T47D (cell line): Measurements from ENCODE around the gene ST6GALNAC2.
"Not testable (repeated sequence)": the region's sequence is repeated elsewhere in the genome, so short reads cannot be mapped to it uniquely, and the experiment has no call there.

Experiments
- DNase-seq, 2 experiments: peaks; one replicate each; pipeline versions ENCODE4 v3.0.0 to v3.0.0-alpha.2; 2011 to 2012; ENCODE audit warnings: low read depth in 1 of 2, low spot score in 1 of 2
- JUND ChIP-seq: IDR thresholded peaks from 2 replicates; pipeline ENCODE4 v1.6.1; 2012; ENCODE audit warnings: low read depth
- in situ Hi-C: cut with HindIII; loops from 2 replicates; pipeline ENCODE4 v1.10.0; 2016; ENCODE audit warnings: low sequenced_read_pairs, low pct_unique_long_range_greater_than_20kb

The ST6GALNAC2 gene

GRCh38 chr17:76585649-76586593 lies at the start of gene ST6GALNAC2:
Gene ST6GALNAC2, minus strand, starts transcription at chr17:76585860. Its CDS starts 52 bp downstream, at chr17:76585808.
- in situ Hi-C loops: no loop called here
- DNase-seq: peak; percentile 76 to 92
- no peak for TF ChIP-seq JUND

GRCh38 chr17:76635039-76635438 lies 49.4 kb upstream of the ST6GALNAC2 start:
- TF ChIP-seq JUND: no peak
- in situ Hi-C loops: no loop called here
- DNase-seq: no peak

- in situ Hi-C loops: no loop called here
- no peak for DNase-seq
- TF ChIP-seq JUND: no peak
Observed at GRCh38 chr17:76633628-76634328, 48.1 kb upstream of the ST6GALNAC2 start.

- TF ChIP-seq JUND: no peak
- peak; percentile 63 to 92 for DNase-seq
- in situ Hi-C loops: no loop called here
Observed at GRCh38 chr17:76631821-76632565, 46.3 kb upstream of the ST6GALNAC2 start.

GRCh38 chr17:76630151-76630550 lies 44.5 kb upstream of the ST6GALNAC2 start:
- DNase-seq: no peak
- TF ChIP-seq JUND: no peak
- in situ Hi-C loops: no loop called here

- in situ Hi-C loops: no loop called here
- DNase-seq: no peak
- TF ChIP-seq JUND: no peak
Observed at GRCh38 chr17:76627510-76627909, 41.9 kb upstream of the ST6GALNAC2 start.

GRCh38 chr17:76626442-76626841 lies 40.8 kb upstream of the ST6GALNAC2 start:
- DNase-seq: no peak
- no peak for TF ChIP-seq JUND
- in situ Hi-C loops: no loop called here

GRCh38 chr17:76625496-76625895 lies 39.8 kb upstream of the ST6GALNAC2 start:
- no peak for DNase-seq
- in situ Hi-C loops: no loop called here
- TF ChIP-seq JUND: no peak

GRCh38 chr17:76623271-76624146 lies 37.8 kb upstream of the ST6GALNAC2 start:
- peak; percentile 76 to 77 for DNase-seq
- no peak for TF ChIP-seq JUND
- in situ Hi-C loops: no loop called here

- in situ Hi-C loops: no loop called here
- DNase-seq: no peak
- TF ChIP-seq JUND: no peak
Observed at GRCh38 chr17:76617838-76618237, 32.2 kb upstream of the ST6GALNAC2 start.

GRCh38 chr17:76614912-76615617 lies 29.4 kb upstream of the ST6GALNAC2 start:
- TF ChIP-seq JUND: no peak
- in situ Hi-C loops: no loop called here
- no peak for DNase-seq

GRCh38 chr17:76614064-76614759 lies 28.6 kb upstream of the ST6GALNAC2 start:
- not testable (repeated sequence) for DNase-seq

More at GRCh38 chr17:76614064-76614759, 28.6 kb upstream of the ST6GALNAC2 start:
- in situ Hi-C loops: not testable (repeated sequence)
